ENCODE measurements around the gene FARS2.

DNA sequence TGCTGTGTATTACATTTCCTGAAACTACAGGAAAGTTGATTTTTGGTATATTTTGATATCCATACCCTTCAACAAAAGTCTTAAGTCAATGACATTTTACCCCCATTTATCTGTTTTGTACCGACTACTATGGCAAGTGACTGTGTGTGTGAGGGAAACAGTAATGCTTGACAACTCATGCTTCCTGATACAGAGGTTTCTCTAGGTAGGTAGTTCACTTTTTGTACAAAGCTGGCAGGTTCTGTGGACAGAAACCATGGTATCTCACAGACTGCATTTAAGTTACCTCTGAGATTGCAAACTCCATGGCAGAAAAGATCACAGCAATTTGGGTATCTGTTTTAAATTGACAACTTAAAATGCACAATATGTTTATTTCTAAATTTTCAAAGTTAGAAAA, 28.8 kb downstream of the FARS2 start:
- TF ChIP-seq, protein P1, sequence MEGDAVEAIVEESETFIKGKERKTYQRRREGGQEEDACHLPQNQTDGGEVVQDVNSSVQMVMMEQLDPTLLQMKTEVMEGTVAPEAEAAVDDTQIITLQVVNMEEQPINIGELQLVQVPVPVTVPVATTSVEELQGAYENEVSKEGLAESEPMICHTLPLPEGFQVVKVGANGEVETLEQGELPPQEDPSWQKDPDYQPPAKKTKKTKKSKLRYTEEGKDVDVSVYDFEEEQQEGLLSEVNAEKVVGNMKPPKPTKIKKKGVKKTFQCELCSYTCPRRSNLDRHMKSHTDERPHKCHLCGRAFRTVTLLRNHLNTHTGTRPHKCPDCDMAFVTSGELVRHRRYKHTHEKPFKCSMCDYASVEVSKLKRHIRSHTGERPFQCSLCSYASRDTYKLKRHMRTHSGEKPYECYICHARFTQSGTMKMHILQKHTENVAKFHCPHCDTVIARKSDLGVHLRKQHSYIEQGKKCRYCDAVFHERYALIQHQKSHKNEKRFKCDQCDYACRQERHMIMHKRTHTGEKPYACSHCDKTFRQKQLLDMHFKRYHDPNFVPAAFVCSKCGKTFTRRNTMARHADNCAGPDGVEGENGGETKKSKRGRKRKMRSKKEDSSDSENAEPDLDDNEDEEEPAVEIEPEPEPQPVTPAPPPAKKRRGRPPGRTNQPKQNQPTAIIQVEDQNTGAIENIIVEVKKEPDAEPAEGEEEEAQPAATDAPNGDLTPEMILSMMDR (IDR thresholded peaks at IDR 0.05) = no peak
- no peak for TF ChIP-seq POLR2A (IDR thresholded peaks at IDR 0.05)

All from esophagus squamous epithelium (tissue), 4 donors.